Measurements from ENCODE around the gene H3-3A.

GRCh38 chr1:226069811-226070489, 7.4 kb downstream of the H3-3A start:
- no peak for TF ChIP-seq CTCF (IDR thresholded peaks at IDR 0.05)
- TF ChIP-seq POLR2A (IDR thresholded peaks at IDR 0.05): no peak
